ENCODE data around the gene HAS3.

DNA sequence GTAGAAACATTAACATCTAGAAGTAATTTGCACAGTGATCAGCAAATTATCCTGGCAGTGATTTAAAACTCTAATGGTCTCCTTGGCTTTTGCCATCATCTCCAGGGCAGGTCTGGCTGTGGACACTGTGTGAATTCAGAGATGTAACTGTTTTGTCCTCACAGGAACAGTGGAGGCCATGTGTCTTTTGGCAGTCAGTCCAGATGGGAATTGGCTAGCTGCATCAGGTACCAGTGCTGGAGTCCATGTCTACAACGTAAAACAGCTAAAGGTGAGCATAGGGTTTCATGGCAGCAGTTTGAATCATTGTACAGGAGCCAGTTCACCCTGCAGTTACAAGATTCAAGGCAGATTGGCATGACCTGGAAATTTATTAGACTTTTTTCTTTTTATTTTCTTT, 54.7 kb downstream of the HAS3 start:
- TF ChIP-seq, protein P1, sequence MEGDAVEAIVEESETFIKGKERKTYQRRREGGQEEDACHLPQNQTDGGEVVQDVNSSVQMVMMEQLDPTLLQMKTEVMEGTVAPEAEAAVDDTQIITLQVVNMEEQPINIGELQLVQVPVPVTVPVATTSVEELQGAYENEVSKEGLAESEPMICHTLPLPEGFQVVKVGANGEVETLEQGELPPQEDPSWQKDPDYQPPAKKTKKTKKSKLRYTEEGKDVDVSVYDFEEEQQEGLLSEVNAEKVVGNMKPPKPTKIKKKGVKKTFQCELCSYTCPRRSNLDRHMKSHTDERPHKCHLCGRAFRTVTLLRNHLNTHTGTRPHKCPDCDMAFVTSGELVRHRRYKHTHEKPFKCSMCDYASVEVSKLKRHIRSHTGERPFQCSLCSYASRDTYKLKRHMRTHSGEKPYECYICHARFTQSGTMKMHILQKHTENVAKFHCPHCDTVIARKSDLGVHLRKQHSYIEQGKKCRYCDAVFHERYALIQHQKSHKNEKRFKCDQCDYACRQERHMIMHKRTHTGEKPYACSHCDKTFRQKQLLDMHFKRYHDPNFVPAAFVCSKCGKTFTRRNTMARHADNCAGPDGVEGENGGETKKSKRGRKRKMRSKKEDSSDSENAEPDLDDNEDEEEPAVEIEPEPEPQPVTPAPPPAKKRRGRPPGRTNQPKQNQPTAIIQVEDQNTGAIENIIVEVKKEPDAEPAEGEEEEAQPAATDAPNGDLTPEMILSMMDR (conservative IDR thresholded peaks at IDR 0.05; ENCODE audit: low read length), result no peak
- no peak for TF ChIP-seq EZH2phosphoT487 (IDR thresholded peaks at IDR 0.05; ENCODE audit: borderline replicate concordance)
